ENCODE results near the gene SYNJ2.

Gene SYNJ2

GRCh38 chr6:157982563-157983405 lies 1.1 kb downstream of the SYNJ2 start:
- DNase-seq = no peak

- DNase-seq = no peak
These were observed 1.9 kb downstream of the SYNJ2 start for GRCh38 chr6:157983406-157984119.

- no peak for DNase-seq
These were observed 2.5 kb downstream of the SYNJ2 start for GRCh38 chr6:157984128-157984527.

DNA sequence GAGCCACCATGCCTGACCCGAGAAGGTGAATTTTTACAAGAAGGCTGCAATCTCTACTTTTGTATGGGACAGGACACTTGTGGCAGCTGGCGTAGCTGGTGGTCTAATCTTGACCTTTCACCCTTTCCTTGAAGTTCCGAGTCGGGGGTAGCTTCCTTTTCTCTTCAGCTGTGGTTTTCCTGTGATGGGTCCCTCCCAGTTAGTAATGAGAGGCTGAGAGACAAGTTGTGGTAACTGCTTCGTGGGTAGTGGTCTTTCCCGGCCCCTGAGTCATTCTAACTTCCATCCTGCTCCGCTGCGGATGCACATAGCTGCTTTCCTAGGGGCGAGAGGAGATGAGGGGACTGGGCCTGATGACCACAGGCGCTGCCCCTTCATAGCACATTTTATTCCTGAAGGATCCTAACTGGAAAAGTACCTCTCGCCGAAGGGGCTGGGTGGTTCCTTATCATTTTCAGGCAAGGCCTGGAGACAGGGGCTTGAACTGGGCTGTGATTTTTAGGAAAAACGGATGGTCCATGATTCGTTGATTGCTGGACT lies 3.1 kb downstream of the SYNJ2 start:
- DNase-seq = no peak

- DNase-seq = peak; percentile 83
These were observed 3.9 kb downstream of the SYNJ2 start for GRCh38 chr6:157985378-157986155.

DNA sequence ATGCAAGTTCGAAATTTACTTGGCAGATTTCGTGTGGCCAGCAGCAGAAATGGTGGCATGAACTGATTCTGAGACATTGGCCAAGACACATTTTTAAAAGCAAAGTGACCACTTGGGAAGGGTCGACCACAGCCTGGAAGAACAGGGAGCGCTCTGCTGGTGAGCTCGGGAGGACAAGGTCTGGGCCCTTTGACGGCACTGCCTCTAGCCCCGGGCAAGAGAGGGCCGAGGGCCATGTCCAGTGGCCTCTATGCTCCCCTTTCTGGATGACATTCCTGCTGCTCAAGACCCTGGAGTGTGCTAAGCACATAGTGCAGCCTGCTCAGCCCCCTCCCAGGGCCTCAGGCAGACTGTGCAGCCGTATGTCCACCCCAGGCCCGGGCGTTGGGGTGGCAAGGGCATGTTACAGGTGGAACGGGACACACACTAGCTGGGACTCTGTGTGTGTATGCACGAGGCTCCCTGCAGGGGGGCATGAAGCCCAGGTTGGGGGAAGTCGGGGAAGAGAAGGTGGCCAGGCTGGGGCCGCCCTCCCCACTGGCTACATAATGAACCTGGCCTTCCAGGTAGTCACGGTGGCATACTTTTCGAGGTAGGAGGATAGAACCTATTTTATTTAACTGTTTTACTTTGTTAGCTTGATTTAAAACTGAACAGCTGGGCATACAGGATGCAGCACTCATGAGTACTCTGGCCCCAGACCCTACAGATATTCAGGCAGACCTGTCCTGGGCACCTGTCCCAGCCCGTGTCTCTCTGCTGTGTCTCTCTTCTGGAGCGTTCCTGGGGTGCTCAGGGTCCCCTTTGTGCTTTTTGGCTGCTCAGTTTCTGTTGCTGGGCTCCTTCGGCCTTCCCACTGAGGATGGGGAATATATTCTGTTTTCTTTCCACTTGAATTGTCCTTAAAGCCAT lies 6.4 kb downstream of the SYNJ2 start:
- DNase-seq = no peak

DNA sequence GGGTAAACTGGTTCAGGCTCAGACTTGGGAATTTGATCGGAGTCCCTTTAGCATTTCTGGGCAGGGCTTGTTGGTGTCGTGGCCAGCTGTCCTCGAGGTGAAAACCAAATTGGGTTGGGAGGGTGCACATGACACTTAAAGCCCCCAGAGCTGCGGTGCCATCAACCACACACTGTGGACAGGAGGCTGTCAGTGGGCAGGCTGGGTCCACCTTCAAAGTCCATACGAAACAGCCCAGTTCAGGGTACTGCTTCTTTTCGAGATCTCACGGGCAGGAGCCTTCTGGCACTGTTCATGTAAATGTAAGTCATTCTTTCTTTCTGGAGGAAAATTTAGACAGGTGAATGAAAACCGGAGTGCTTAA lies 7.0 kb downstream of the SYNJ2 start:
- DNase-seq = no peak

- DNase-seq = peak; percentile 37
These were observed 8.1 kb downstream of the SYNJ2 start for GRCh38 chr6:157989541-157990289.

DNA sequence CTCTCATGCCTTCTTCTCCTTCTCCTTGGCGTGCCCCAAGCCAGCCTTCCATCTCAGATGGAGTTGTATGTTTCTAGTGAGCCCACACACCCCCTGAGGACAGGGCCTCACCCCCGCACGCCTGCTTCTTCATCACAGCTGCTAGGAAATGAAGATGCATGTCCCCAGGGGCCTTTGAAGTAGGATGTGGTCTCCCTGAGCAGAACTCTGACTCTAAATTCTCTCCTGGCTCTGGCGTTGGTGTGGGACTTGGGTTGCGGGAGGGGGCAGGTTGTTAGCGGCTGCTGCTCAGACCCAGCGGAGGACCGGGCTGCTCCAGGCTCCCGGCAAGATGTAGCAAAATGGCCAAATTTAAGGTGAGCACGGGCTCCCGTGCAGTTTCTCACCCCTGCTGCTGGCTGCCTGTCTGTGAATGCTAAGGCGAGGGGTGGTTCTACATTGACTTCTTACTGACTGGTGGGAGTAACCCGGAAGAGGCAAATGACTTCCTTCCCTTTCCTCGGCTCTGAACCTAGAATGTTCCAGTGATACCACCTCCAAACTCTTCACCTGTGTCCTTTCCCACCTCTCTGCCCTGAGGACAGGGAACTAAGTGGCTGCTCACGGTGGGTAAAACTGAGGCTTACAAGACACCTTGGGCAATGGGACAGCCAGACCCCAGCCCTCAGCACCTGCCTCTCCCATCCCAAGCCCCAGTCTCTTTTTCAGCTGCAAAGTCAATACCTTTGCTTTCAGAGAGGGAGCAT lies 8.8 kb downstream of the SYNJ2 start:
- DNase-seq = no peak

DNA sequence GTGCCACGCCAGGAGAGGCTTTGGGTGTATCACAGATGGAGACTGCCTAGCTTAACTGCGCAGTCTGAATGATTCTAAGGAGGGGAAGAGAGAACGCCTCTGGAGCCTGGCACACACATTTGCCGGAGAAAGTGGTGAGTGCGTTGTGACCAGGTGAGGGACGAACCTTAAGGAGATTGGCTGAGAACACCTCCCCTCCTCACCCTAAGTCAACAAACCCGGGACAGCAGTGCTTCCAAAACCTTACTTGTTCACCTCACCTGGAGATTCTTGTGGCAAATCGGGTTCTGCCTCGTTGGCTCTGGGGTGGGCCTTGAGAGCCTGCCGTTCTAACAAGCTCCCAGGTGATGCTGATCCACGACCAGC lies 9.4 kb downstream of the SYNJ2 start:
- DNase-seq = no peak

GRCh38 chr6:157993076-157993475 lies 11.4 kb downstream of the SYNJ2 start:
- no peak for DNase-seq

- no peak for DNase-seq
These were observed 12.6 kb downstream of the SYNJ2 start for GRCh38 chr6:157994125-157994795.

DNA sequence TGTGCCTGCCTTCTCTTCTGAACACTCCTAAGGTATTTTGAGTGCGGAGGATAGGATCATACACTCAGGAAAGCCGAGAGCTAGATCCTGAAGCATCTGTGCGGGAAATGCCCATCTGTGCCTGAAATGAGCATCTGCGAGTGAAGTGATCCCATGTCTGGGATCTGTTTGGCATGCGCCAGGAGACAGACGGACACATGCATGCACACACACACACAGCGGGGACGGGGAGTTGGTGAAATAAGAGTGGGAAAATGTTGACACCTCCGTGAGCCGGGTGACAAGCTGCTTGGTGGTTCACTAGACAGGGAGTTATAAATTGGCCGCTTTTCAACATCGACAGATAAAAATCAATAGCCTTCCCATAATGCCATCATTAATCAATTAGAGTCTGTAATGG lies 13.8 kb downstream of the SYNJ2 start:
- DNase-seq = no peak

- no peak for DNase-seq
These were observed 14.6 kb downstream of the SYNJ2 start for GRCh38 chr6:157996201-157996712.

- no peak for DNase-seq
These were observed 15.4 kb downstream of the SYNJ2 start for GRCh38 chr6:157996918-157997702.

GRCh38 chr6:157997893-157998608 lies 16.4 kb downstream of the SYNJ2 start:
- DNase-seq = no peak

GRCh38 chr6:157998707-157999167 lies 17.1 kb downstream of the SYNJ2 start:
- no peak for DNase-seq

Measured in NCI-H748 treated with DMSO at 0.1 percent for 48 hours (cell line).